ENCODE measurements around the gene SUPT20HL2. TPM values are rescaled to one million over a fixed set of nuclear protein-coding genes. Genes with fewer than 3 reads are reported as not detected.

The SUPT20HL2 gene
- total RNA-seq, 1 donor from 2014 or later: not detected

Other genes starting within 250 kb of the SUPT20HL2 start
- gene ZFX, start 164.3 kb downstream of the SUPT20HL2 start, total RNA-seq: 58.3 TPM
- not detected for gene SUPT20HL1, start 46.6 kb upstream of the SUPT20HL2 start, total RNA-seq
- 8.5 TPM for gene PDK3, start 151.2 kb upstream of the SUPT20HL2 start, total RNA-seq